ENCODE measurements around the gene LIMS2.

Gene LIMS2

DNA sequence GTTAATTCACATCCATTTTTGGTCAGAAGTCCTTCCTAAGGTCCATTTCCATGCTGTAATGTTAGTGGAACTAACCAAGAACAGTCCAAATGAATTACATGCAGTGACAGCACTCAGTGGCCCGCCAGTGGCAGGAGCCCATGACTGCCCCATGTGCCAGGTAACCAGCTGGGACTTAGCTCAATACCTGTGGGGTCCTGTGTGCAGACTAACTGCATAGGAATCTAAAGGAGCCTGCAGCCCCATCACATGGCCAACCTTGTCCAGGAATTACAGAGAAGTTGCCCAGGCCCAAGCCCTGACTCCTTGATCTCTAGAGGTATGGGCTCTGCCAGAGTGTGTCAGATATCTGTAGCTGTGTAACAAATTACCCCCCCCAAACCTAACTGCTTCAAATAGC lies 64.8 kb downstream of the LIMS2 start:
- peaks cover 14% of the 10 kb centered on the region; the same call in 1 of the 2 replicates for H3K9me3 ChIP-seq (ENCODE audit: control insufficient read depth, insufficient read depth, low read depth, low read length)
- H3K27me3 ChIP-seq (ENCODE audit: control insufficient read depth, insufficient read depth, low read length): no peaks in the 10 kb centered on the region; the same call in 1 of the 2 replicates
- no peak overlapping the region for H3K4me3 ChIP-seq (ENCODE audit: low read depth, low read length)
- H3K27ac ChIP-seq (ENCODE audit: low read depth, low read length): no peak overlapping the region
- H3K4me1 ChIP-seq (ENCODE audit: control insufficient read depth, insufficient read depth, low read length): no peaks in the 10 kb centered on the region
- no peak overlapping the region for H3K9ac ChIP-seq (ENCODE audit: low read length)
- no peaks in the 10 kb centered on the region for H3K36me3 ChIP-seq (ENCODE audit: control insufficient read depth, insufficient read depth, low read length)

GRCh38 chr2:127609818-127610217 lies 65.5 kb downstream of the LIMS2 start:
- no peak overlapping the region for H3K9ac ChIP-seq (ENCODE audit: low read length)
- peaks cover 14% of the 10 kb centered on the region; the same call in 1 of the 2 replicates for H3K9me3 ChIP-seq (ENCODE audit: control insufficient read depth, insufficient read depth, low read depth, low read length)
- H3K36me3 ChIP-seq (ENCODE audit: control insufficient read depth, insufficient read depth, low read length): no peaks in the 10 kb centered on the region
- no peaks in the 10 kb centered on the region; the same call in 1 of the 2 replicates for H3K27me3 ChIP-seq (ENCODE audit: control insufficient read depth, insufficient read depth, low read length)
- H3K4me3 ChIP-seq (ENCODE audit: low read depth, low read length): no peak overlapping the region
- no peaks in the 10 kb centered on the region for H3K4me1 ChIP-seq (ENCODE audit: control insufficient read depth, insufficient read depth, low read length)
- no peak overlapping the region for H3K27ac ChIP-seq (ENCODE audit: low read depth, low read length)

DNA sequence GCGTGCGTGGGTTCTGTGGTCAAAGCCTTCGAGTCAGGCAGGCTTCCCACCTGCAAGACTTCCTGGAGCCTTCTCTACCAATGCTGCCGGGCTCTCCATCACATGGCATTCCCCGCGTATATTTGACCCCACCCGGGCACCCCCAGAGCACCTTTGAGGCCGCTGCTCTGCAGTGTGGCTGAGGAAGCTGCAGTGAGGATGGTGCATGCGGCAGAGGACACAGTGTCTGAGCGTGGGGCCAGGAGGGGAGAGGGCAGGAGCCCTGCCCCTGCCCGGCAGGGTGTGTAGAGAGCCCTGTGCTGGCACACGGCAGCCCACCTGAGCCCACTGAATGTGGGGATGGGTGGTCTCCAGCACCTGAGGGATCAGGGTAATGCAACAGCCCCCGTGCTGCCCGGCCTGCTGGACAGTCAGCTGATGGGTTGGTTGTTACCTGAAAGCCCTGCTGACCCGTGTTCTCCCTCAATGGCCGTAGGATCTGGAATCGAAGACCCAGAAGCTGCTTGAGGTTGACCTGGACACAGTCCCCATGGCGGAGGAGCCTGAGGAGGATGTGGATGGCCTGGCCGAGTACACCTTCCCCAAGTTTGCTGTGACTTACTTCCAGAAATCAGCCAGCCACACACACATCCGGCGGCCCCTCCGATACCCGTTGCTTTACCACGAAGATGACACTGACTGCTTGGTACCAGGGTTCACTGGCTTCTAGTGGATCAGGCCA lies 66.1 kb downstream of the LIMS2 start:
- H3K9me3 ChIP-seq (ENCODE audit: control insufficient read depth, insufficient read depth, low read depth, low read length): peaks cover 12% of the 10 kb centered on the region; the same call in 1 of the 2 replicates
- H3K27me3 ChIP-seq (ENCODE audit: control insufficient read depth, insufficient read depth, low read length): no peaks in the 10 kb centered on the region; the same call in 1 of the 2 replicates
- H3K27ac ChIP-seq (ENCODE audit: low read depth, low read length): no peak overlapping the region
- H3K4me1 ChIP-seq (ENCODE audit: control insufficient read depth, insufficient read depth, low read length): no peaks in the 10 kb centered on the region
- no peaks in the 10 kb centered on the region for H3K36me3 ChIP-seq (ENCODE audit: control insufficient read depth, insufficient read depth, low read length)
- H3K9ac ChIP-seq (ENCODE audit: low read length): no peak overlapping the region
- H3K4me3 ChIP-seq (ENCODE audit: low read depth, low read length): no peak overlapping the region

DNA sequence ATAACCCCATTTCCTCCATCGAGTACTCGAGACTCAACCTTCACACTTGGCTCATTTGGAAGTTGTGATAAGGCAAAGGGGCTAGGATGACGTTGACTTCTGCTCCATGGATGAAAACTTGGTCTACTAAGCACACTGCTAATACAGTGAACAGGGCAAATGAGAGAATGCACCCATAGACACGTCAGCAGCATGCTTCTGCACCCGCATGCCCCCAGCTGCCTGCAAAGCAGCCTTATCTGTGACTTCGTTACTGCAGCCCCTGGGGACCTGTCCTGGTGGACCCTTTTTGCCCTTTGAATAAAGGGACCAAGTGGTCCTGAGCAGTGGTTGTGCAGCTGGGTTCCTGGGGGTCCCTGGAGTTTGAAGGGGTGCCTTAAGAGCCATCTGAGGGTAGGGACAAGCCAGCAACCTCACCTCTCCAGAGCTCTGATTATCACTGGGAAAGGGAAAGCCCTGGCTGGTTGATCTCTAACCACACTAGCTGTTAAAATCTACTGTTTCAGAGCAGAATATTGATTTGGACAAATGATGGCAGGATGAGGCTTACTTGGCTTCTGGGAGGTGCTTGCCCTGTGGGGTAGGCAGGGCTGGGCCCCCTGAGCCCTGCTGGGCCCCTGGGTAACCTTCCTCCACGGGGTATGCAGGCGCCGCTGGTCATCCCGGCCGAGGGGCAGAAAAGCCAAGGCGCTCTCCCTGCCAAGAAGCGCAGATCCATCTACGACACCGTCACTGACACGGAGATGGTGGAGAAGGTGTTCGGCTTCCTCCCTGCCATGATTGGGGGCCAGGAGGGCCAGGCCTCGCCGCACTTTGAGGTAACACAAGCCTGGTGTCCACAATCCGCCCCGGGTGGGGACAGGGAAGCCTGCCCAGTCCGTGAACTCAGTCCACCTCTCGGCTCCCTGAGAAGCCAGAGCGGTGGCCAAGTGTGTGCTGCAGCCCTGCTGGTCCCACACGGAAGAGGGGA lies 67.0 kb downstream of the LIMS2 start:
- no peak overlapping the region for H3K27ac ChIP-seq (ENCODE audit: low read depth, low read length)
- no peaks in the 10 kb centered on the region for H3K36me3 ChIP-seq (ENCODE audit: control insufficient read depth, insufficient read depth, low read length)
- H3K9me3 ChIP-seq (ENCODE audit: control insufficient read depth, insufficient read depth, low read depth, low read length): 0 out of 2 replicates have a peak, but pooled peaks cover 5% of the 10 kb centered on the region
- H3K9ac ChIP-seq (ENCODE audit: low read length): no peak overlapping the region
- no peak overlapping the region for H3K4me3 ChIP-seq (ENCODE audit: low read depth, low read length)
- no peaks in the 10 kb centered on the region; the same call in 1 of the 2 replicates for H3K27me3 ChIP-seq (ENCODE audit: control insufficient read depth, insufficient read depth, low read length)
- H3K4me1 ChIP-seq (ENCODE audit: control insufficient read depth, insufficient read depth, low read length): no peaks in the 10 kb centered on the region

- Histone ChIP-seq H3K9me3 (ENCODE audit: control insufficient read depth, insufficient read depth, low read depth, low read length) (peaks cover 9% of the 10 kb centered on the region; the same call in 1 of the 2 replicates), H3K27me3 (ENCODE audit: control insufficient read depth, insufficient read depth, low read length) (no peaks in the 10 kb centered on the region; the same call in 1 of the 2 replicates), H3K4me1 (ENCODE audit: control insufficient read depth, insufficient read depth, low read length) (no peaks in the 10 kb centered on the region), H3K9ac (ENCODE audit: low read length) (no peak overlapping the region), H3K4me3 (ENCODE audit: low read depth, low read length) (no peak overlapping the region), H3K27ac (ENCODE audit: low read depth, low read length) (no peak overlapping the region), H3K36me3 (ENCODE audit: control insufficient read depth, insufficient read depth, low read length) (no peaks in the 10 kb centered on the region)
Observed at GRCh38 chr2:127607399-127607908, 67.9 kb downstream of the LIMS2 start.

DNA sequence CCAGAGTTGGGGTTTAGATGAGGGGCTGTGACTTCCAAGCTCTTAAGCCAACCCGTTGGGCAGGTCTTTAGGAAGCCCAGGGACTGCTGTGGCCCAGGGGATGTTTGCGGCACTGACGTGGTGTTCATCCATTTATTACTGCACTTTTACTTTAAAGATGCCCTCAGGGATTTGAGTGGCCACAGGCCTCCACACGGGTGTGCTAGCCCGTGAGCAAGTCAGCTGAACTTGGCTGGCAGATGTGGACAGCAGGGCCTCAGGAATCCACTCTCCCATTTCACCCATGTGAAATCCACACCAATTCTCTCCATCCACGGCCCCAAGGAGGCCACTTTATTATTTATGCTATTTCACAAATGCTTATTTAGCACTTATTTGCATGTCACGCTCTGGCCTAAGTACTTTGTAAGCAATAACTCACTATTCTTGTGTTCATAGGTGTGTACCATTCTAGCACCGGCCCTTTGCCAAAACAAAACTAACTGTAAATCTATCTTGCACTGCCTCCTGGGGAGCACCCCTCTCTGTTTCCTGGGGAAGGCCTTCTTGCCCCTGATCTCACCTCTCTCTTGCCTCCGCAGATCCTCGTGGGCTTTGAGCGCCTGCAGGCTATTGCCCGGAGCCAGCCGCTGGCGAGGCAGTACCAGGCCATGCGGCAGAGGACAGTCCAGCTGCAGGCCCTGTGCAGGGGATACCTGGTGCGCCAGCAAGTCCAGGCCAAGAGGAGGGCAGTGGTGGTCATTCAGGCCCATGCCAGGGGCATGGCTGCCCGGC lies 68.5 kb downstream of the LIMS2 start:
- Histone ChIP-seq H3K27ac (ENCODE audit: low read depth, low read length) (no peak overlapping the region), H3K9me3 (ENCODE audit: control insufficient read depth, insufficient read depth, low read depth, low read length) (peaks cover 9% of the 10 kb centered on the region; the same call in 1 of the 2 replicates), H3K4me1 (ENCODE audit: control insufficient read depth, insufficient read depth, low read length) (no peaks in the 10 kb centered on the region), H3K27me3 (ENCODE audit: control insufficient read depth, insufficient read depth, low read length) (no peaks in the 10 kb centered on the region; the same call in 1 of the 2 replicates), H3K36me3 (ENCODE audit: control insufficient read depth, insufficient read depth, low read length) (no peaks in the 10 kb centered on the region), H3K4me3 (ENCODE audit: low read depth, low read length) (no peak overlapping the region), H3K9ac (ENCODE audit: low read length) (no peak overlapping the region)

DNA sequence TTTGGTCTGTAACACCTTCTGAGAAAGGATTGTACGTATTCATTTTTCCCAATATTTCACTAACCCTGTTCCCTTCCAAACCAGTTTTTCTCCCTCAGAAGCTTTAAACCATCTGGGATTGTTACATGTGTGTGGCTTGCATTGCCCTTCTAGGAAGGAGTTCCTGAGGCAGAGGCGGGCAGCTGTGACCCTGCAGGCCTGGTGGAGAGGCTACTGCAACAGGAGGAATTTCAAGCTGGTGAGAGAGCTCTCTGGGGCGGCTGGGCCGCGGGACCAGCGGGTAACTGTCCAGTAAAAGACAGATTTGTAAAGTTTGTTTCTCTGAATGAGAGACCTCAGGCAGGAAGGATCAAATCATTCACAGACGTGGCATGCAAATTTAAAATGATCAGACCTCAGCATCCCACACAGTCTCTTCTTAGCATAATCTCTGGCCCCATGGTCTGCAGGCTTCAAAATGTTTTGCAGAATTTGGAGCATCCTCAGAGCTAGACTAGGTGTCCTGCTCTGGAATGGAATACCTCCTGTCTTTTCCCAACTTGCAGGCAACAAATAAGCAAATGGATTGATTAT lies 69.6 kb downstream of the LIMS2 start:
- no peak overlapping the region for H3K27ac ChIP-seq (ENCODE audit: low read depth, low read length)
- no peaks in the 10 kb centered on the region for H3K36me3 ChIP-seq (ENCODE audit: control insufficient read depth, insufficient read depth, low read length)
- H3K9me3 ChIP-seq (ENCODE audit: control insufficient read depth, insufficient read depth, low read depth, low read length): peaks cover 6% of the 10 kb centered on the region; the same call in 1 of the 2 replicates
- H3K4me1 ChIP-seq (ENCODE audit: control insufficient read depth, insufficient read depth, low read length): no peaks in the 10 kb centered on the region
- H3K9ac ChIP-seq (ENCODE audit: low read length): no peak overlapping the region
- H3K4me3 ChIP-seq (ENCODE audit: low read depth, low read length): no peak overlapping the region
- H3K27me3 ChIP-seq (ENCODE audit: control insufficient read depth, insufficient read depth, low read length): no peaks in the 10 kb centered on the region; the same call in 1 of the 2 replicates

GRCh38 chr2:127604986-127605385 lies 70.3 kb downstream of the LIMS2 start:
- Histone ChIP-seq H3K9ac (ENCODE audit: low read length) (no peak overlapping the region), H3K36me3 (ENCODE audit: control insufficient read depth, insufficient read depth, low read length) (no peaks in the 10 kb centered on the region), H3K4me1 (ENCODE audit: control insufficient read depth, insufficient read depth, low read length) (no peaks in the 10 kb centered on the region), H3K4me3 (ENCODE audit: low read depth, low read length) (no peak overlapping the region), H3K27ac (ENCODE audit: low read depth, low read length) (no peak overlapping the region), H3K9me3 (ENCODE audit: control insufficient read depth, insufficient read depth, low read depth, low read length) (peaks cover 4% of the 10 kb centered on the region; the same call in 1 of the 2 replicates), H3K27me3 (ENCODE audit: control insufficient read depth, insufficient read depth, low read length) (no peaks in the 10 kb centered on the region; the same call in 1 of the 2 replicates)

DNA sequence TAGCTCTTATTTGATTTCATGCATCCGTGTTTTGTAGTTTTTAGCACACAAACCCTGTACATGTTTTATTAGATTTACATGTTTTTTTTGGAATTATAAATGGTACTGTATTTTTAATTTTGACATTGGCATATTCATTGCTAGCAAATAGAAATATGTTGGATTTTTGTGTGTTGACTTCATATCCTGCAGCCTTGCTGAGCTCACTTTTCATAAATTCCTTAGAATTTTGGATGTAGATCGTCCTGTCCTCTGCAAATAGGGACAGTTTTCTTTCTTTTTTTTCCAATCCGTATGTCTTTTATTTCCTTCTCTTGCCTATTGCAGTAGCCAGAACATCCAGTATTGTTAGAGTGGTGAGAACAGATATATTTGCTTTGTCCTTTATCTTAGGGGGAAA lies 76.1 kb downstream of the LIMS2 start:
- no peaks in the 10 kb centered on the region for H3K4me1 ChIP-seq (ENCODE audit: control insufficient read depth, insufficient read depth, low read length)
- no peaks in the 10 kb centered on the region for H3K36me3 ChIP-seq (ENCODE audit: control insufficient read depth, insufficient read depth, low read length)
- H3K9ac ChIP-seq (ENCODE audit: low read length): no peak overlapping the region
- peaks cover 4% of the 10 kb centered on the region; the same call in 1 of the 2 replicates for H3K9me3 ChIP-seq (ENCODE audit: control insufficient read depth, insufficient read depth, low read depth, low read length)
- no peak overlapping the region for H3K4me3 ChIP-seq (ENCODE audit: low read depth, low read length)
- H3K27me3 ChIP-seq (ENCODE audit: control insufficient read depth, insufficient read depth, low read length): no peaks in the 10 kb centered on the region
- H3K27ac ChIP-seq (ENCODE audit: low read depth, low read length): no peak overlapping the region

DNA sequence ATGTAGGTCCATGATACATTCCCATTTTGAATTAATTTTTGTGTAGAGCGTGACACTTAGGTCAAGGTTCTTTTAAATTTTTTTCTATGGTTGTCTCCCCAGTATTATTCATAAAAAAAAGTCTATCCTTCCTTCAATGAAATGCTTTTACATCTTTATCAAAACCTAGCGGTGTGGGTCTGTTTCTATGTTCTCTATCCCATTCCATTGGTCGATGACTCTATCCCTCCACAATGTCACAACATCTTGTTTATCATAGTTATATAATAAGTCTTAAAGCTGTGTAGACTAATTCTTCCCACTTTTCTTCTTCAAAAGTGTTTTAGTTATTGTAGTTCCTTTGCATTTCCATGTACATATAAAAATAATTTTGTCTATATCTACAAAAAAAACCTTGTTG lies 76.6 kb downstream of the LIMS2 start:
- Histone ChIP-seq H3K27me3 (ENCODE audit: control insufficient read depth, insufficient read depth, low read length) (no peaks in the 10 kb centered on the region), H3K9ac (ENCODE audit: low read length) (no peak overlapping the region), H3K9me3 (ENCODE audit: control insufficient read depth, insufficient read depth, low read depth, low read length) (peaks cover 4% of the 10 kb centered on the region; the same call in 1 of the 2 replicates), H3K4me3 (ENCODE audit: low read depth, low read length) (no peak overlapping the region), H3K4me1 (ENCODE audit: control insufficient read depth, insufficient read depth, low read length) (no peaks in the 10 kb centered on the region), H3K27ac (ENCODE audit: low read depth, low read length) (no peak overlapping the region), H3K36me3 (ENCODE audit: control insufficient read depth, insufficient read depth, low read length) (no peaks in the 10 kb centered on the region)
